ENCODE data around the gene PIK3AP1.
"Not testable (repeated sequence)": the region's sequence is repeated elsewhere in the genome, so short reads cannot be mapped to it uniquely, and the experiment has no call there.

The PIK3AP1 gene

DNA sequence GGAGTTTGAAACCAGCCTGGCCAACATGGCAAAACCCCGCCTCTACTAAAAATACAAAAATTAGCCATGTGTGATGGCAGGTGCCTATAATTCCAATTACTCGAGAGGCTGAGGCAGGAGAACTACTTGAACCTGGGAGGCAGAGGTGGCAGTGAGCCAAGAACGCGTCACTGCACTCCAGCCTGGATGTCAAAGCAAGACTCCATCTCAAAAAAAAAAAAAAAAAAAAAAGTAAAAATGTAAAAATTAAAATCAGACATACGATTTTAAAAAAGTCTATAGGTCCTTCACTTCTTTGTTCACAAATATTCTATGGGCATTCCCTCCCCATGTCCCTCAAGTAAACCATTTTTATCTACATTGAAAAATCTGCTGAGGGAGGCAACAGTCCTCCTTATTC lies 171.7 kb downstream of the PIK3AP1 start:
- TF ChIP-seq, protein P1, sequence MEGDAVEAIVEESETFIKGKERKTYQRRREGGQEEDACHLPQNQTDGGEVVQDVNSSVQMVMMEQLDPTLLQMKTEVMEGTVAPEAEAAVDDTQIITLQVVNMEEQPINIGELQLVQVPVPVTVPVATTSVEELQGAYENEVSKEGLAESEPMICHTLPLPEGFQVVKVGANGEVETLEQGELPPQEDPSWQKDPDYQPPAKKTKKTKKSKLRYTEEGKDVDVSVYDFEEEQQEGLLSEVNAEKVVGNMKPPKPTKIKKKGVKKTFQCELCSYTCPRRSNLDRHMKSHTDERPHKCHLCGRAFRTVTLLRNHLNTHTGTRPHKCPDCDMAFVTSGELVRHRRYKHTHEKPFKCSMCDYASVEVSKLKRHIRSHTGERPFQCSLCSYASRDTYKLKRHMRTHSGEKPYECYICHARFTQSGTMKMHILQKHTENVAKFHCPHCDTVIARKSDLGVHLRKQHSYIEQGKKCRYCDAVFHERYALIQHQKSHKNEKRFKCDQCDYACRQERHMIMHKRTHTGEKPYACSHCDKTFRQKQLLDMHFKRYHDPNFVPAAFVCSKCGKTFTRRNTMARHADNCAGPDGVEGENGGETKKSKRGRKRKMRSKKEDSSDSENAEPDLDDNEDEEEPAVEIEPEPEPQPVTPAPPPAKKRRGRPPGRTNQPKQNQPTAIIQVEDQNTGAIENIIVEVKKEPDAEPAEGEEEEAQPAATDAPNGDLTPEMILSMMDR (IDR thresholded peaks at IDR 0.05; ENCODE audit: extremely low read depth, insufficient read depth, missing control alignments): no peak
- no peak for DNase-seq (ENCODE audit: low spot score)
- in situ Hi-C loops (cut with MboI; ENCODE audit: low pct_unique_long_range_greater_than_20kb, low sequenced_read_pairs, unreplicated experiment): no loop called here

DNA sequence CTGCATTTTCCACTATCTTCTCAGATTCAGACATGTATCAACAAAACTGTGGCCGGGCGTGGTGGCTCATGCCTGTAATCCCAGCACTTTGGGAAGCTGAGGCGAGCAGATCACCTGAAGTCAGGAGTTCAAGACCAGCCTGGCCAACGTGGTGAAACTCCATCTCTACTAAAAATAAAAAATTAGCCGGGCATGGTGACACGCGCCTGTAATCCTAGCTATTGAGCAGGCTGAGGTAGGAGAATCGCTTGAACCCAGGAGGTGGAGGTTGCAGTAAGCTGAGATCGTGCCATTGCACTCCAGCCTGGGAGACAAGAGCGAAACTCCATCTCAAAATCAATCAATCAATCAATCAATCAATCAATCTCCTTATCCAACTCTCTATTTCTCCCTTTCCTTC lies 174.8 kb downstream of the PIK3AP1 start:
- DNase-seq (ENCODE audit: low spot score); in situ Hi-C loops (cut with MboI; ENCODE audit: low pct_unique_long_range_greater_than_20kb, low sequenced_read_pairs, unreplicated experiment): not testable (repeated sequence)

Data from GM13977 (cell line).